Measurements from ENCODE around the gene MYADML2.
"Not testable (repeated sequence)": the region's sequence is repeated elsewhere in the genome, so short reads cannot be mapped to it uniquely, and the experiment has no call there.

Gene MYADML2

DNA sequence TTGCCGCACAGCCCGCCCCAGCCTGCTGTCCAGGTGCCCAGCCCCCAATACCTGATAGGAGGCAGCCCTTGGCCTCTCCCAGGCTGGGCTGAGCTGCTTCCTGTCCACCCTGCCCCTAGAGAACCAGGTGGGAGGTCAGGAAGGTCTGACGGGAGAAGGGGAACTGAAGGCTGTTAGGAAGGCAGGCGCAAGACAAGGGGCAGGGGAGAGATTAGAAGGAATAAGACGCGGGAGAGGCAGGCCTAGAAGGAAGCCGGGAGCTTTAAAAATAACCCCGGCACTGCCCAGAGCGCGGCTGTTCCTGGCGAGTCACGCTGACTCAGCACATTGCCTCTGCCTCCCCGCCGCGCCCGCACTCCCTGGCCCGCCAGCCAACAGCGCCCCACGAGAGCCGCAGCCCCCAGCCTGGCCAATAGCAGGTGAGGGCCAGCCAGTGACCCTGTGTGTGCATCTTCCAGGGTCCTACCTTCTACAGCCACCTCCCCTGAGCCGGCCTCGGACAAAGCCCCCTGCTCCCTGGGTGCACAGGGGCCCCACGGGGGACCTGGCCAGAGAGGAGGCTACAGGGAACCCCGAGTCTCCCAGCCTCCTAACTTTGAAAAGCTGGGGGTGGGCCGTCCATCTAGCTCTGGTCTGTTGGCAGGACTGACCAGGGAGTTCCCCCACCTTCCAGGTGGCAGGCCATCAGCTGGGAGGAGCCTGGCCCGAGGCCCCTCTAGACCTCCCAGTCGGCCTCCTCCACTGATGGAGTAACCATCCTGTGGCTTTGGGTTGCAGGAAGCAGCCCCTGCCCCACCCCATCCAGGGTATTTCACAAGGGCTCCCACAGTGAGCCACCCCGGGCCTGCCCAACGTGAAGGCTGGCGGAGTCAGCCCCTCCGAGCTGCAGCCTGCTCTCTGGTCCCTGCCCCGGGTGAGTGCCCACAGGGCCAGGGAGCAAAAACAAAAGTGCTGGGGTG is 23.5 kb downstream of the MYADML2 start:
- DNase-seq, result no peak

DNA sequence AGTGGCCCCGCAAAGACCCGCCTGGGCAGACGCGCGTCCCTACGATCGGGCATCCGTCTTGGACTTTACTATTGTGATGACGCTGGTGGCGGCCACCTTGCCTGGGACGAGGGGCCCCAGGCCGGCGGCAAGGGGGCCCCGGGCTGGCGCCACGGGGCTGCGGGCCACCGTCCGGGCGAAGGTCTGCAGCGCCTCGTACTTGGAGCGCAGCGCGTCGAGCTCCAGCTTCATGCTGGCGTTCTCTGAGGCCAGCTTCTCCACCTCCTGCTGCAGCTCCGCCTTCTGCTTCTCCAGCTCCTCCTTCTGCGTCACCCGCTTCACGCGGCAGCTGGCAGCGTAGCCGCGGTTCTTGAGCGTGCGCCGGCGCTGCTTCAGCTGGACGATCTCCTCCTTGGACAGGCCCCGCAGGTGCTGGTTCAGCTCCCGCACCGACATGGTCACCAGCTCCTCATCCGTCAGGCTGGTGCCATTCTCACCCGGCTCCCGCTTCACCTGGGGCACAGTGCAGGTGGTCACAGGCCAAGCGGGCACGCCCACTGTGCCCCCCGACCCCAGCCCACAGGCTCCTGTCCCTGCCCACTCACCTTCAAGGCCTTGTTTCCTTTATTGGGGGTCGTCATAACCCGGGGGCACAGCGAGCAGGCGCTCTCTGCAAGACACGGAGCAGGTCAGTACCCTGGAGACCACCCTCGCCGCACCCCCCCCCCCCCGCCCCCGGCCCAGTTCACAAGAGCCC is 24.3 kb downstream of the MYADML2 start:
- no peak for DNase-seq

DNA sequence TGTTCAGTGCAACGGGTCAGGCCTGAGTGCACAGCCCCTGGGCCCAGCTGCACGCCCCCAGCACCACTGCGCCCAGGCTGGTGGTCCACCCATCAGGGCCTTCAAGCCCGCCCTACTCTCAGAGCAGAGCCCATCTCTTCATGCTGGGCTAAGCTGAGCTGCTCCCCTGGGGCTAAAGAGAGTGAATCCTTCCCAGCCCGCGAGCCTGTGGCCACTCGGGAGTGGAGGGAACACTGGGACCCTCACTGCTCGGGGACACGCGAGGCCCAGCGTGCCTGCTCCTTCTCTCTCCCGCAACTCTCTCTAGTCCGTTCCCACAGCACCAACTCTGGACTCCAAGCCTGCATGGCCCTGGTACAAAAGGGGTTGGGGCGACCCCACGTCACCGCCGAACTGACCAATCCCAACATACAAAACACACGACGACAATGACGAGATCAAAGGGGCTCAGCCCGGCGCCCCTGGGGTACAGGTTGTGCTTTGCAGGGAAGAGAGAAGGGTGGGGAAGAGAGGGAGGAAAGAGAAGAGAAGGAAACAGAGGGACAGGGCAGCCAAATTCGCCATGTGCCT is 25.0 kb downstream of the MYADML2 start:
- DNase-seq, result no peak

DNA sequence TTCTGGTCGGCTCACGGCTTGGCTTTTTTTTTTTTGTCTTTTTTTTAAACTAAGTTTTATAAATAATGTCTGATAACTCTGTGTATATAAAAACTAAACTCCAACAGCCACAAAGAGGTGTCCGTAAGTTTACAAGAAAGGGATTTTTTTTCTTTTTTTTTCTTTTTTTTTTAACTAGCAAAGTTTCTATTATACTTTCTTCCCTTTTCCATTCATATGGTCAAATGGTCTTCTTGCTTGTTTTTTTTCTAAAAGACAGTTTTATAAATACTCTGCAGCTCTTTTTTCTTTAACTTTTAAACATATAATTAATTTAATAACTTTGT is 25.5 kb downstream of the MYADML2 start:
- no peak for DNase-seq

DNA sequence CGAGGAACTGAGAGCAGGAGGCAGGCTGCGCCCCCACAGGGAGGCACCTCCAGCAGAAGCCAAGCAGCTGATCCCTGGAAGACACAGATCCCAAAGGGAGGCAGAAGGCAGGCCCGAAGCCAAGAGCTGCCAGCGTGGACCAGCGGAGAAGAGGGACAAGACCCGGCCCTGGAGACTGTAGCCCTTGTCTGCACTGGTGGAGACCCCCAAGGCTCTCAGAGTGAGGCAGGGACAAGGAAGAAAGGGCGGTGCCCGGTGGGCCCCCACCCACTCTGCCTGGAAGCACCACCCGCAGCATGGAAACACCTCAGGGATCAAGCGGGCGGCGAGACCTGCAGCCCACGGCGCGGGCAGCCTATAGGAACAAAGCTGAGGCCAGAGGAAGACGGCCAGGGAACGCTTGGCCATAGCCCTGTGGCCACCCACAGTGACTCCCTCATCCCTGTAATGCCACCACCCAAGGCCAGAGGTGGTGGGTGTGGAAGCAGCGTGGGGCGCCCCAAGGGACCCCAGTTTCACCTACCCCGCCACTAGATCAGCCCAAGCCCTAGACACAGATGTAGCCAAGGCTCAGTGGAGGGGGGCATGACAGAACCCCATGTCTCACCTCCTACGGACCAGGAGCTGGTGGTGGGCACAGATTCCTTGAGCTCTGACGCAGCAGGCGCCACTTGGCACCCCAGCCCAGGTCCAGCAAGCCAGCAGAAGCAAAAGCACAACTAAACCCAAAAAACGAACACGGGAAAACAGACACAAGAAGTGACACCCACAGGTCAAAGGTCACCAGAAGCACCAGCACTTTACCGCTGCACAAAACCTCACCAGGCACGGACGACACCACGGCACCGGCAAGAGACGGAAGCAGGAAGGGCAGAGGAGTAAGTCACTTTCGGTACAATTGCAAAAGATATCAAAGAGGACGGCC is 26.2 kb downstream of the MYADML2 start:
- no peak for DNase-seq

DNA sequence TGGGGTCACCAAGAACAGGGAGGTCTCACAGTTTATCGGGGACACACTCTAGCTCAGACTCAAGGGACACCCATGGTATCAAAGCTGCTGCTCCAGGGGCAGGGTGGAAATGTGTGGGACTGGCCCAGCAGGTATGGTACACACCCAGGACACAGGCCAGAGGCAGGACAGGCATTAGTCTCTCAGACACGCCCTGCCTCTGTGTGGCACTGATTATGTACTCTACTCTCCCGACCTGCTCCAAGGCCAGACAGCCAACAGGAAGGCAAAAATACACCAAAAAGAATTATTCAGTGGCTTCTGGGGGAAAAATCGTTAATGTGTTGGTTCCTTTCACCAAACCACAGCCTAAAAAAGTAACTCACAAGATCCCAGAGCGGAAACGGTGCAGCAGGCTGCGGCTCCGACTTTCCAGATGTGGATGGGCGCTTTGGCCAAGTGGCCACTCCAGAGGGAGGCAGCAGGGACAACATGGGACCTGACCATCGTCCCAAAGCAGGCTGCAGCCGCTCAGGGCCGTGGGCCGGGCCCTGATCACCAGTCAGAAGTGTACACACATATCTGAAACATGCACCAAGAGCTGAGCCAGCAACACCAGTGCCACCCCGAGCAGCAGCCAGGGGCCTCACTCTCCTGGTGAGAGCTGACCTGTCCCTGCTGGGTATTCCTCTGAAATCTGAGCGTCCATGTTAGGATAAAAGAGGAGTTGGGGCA is 28.0 kb downstream of the MYADML2 start:
- DNase-seq, result no peak

DNA sequence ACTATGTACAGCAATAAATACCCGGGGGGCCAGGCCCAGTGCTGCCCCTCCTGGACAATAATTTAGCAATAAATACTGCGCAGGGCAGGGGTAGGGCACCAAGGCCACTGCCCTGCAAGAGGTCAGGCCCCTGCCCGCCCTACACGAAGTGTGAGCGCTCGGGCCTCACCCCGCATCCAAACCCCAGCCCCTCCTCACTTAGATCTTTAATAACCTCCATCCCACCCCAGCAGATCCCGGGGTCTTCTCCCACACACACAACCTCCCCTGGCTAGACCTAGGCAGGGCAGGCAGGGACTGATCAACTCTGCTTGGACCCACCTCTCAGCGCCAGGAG is 28.7 kb downstream of the MYADML2 start:
- not testable (repeated sequence) for DNase-seq

DNA sequence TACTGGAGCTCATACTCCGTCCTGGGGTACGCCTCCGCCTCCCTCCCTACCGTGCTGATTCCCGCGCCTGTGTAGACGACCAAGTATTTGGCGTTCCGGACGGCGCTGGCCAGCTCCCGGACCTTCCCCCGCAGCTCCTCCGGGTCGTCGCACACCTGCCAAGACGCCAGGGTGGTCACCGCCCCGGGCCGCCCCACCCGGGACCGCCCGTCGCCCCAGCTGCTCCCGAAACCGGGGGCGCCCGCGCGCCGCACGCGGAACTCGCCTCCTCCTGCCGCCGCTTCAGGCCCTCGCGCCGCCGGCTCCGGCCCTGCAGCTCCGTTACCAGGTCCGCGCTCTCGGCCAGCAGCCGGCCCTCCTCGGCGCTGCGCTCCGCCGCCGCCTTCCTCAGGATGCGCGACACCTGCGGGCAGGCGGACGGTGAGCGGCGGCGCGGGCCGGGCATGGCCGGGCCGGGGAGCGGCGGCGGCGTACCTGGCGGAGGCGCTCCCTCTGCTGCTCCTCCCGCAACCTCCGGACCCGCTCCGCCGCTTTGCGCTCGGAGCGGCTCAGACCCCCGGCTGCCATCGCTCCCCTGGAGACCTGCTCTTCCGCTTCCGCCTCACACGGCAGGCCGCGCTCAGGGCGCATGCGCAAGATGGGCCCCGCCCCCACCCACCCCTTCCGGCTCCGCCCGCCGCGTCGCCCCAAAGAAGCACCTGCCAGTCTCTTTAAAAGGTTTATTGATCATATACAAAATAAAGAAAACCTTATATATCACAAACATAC is 29.3 kb downstream of the MYADML2 start, which contains the start of gene SIRT7:
Gene SIRT7 (minus strand): TSS at position 612 of the 768 bp plus-strand sequence. CDS start 45 bp downstream, at position 567.
- DNase-seq, result peak; percentile 68

DNA sequence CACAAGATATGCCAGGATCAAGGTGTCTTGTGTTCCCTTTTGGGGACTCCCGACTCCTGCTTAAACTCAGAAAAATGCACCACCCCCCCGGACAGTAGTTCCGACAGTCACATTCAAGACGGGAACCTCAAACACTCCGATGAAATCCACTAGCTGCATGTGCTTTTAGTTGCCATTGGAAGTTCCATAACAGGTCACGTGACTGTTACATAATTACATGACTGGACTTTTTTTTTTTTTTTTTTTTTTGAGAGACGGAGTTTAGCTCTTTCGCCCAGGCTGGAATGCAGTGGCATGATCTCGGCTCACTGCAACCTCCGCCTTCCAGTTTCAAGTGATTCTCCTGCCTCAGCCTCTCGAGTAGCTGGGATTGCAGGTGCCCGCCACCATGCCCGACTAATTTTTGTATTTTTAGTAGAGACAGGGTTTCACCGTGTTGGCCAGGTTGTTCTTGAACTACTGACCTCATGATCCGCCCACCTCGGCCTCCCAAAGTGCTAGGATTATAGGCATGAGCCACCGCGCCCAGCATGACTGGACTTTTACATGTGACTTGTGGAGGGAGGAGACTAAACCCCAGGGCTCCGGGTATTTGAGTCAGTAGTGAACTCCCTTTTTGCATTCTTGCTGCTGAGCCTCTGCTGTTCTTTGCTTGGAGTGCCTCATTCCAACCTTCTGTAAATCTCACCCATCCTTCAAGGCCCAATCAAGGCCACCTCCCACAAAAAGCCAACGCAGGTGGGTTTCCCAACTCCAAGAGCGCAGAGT is 30.6 kb downstream of the MYADML2 start:
- no peak for DNase-seq

DNA sequence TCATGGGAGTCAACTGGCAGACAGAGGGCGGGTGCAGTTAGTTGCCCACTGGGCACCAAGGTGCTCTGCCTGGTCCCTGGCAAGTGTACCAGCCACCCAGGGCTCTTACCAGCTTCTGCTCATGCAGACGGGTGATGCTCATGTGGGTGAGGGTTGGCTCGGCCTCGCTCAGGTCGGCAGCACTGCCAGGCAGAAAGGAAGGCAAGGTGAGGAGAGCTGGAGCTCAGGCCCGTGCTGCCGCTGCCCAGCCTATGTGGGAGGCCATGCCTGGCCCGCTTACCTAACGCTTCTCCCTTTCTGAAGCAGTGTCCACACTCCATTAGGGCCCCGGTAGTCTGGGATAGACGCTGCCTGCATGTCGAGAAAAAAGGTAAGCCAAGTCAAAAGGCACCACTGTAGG is 31.7 kb downstream of the MYADML2 start:
- DNase-seq, result no peak

DNA sequence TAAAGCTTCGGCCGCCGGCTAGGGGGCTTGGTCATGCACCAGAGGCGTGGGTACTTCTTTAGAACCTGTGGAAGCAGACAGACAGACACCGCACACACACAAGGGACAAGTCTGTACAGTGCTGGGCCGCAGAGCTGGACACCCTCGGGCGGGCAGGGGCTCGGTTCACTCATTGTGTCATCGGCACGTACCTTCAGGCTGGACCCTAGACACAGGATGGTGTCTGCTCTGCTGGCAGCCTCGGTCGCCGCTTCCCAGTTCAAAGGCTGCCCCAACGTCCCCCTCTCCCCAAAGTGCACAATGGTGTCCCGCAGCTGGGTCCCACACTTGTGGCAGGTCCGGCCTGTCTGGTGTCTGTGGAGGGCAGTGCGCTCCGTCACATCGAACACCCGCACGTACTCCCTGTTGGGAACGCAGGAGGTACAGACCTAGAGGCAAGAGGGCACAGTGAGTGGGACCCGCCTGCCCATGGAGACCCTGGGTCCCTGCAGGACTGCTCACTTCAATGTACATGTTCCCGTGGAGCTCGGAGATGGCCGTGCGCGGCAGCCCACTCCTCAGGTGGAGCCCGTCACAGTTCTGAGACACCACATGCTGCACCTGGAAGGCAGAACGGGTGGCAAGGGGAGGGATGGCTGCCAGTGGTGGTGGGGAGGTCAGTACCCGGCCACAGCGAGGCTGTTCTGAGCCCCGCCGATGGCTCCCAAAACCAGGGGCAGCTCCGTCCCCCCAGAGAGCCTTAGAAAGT is 32.8 kb downstream of the MYADML2 start:
- DNase-seq, result no peak

DNA sequence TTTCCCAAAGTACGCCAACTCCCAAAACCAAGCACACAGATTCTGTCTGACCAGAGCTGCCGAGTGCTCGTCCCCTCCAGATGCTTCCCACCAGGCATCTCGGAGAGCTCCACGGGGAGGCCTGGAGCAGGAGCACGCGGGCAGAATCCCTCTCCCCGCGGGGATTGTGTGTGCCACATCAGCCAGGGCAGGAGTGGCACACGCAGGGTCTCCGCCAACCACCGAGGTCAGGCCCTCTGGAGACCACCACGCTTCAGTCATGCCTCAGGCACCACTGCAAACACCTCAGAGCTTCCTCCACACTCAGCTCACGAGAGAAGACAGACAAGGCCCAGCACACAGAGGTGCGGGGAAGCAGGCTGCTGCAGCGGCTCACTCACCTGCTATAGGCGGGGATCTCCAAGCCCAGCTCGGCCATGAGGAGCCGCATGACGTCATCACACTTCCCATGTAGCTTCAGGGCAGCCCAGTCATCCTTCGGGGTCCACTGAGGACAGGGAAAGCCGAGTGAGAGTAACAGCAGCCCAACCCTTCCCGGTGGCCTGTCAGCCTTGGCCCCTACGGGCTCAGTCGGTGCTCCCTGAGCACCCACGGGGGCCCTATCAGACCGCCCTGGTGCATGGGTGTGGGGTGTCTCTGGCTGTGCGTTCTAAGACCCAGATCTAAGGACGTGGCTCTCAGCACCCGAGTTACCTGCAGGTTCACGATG is 33.5 kb downstream of the MYADML2 start:
- DNase-seq, result no peak

DNA sequence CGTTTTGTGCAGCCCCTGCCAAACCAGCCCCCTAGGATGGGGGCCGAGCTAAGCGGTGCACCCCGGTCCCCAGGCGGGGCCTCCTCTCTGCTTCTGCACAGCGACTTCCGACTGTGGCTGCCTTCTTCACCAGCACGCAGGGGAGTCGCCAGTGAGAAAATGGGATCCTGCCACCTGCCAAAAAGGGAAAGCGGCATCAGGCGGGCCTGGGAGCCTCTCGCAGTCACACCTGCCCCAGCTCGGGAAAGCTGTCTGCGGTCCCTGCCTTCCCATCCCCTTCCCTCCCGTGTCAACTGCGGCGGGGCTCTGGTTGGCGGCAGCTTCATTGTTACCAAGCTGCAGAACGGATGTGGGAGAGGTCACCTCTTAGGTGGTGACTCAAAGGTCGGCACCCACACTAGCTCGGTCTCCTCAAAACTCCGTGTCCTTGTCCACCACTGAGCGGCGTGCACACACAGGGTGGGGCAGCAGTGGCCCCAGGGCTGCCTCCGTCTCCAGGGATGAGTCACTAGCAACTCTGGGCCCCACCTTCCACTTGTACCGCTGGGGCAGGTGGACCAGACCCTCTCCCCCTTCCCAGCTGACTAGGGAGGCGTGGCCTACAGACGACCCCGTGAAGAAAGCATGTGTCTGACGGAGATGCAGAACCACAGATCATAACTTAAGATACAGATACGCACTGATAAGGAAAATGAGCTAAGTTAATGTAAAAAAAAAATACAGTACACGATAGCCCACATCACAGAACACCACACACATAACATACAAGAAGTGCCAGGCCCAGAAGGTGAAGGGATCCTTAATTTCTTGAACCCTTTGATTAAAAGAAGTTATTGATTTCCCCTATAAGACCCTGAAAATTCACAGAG is 34.4 kb downstream of the MYADML2 start:
- no peak for DNase-seq

DNA sequence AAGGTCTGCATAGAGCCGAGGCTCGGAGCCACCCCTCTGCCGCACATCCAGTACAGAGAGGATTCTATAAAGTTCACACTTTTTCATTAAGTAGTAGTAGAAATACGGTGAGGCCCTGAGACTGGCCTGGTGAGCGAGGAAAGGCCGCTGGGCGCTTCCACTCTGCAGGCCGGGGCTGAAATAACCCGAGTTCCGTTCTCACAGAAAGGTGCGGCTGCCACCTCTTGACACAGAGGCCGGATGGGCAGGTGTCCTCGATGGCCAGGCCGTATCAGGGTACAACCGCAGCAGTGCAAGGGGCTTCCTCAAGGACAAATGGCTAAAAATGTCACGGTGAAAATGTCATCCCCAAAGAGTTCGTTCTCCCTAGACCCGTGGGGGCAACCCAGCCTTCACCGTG is 35.1 kb downstream of the MYADML2 start:
- DNase-seq, result no peak

DNA sequence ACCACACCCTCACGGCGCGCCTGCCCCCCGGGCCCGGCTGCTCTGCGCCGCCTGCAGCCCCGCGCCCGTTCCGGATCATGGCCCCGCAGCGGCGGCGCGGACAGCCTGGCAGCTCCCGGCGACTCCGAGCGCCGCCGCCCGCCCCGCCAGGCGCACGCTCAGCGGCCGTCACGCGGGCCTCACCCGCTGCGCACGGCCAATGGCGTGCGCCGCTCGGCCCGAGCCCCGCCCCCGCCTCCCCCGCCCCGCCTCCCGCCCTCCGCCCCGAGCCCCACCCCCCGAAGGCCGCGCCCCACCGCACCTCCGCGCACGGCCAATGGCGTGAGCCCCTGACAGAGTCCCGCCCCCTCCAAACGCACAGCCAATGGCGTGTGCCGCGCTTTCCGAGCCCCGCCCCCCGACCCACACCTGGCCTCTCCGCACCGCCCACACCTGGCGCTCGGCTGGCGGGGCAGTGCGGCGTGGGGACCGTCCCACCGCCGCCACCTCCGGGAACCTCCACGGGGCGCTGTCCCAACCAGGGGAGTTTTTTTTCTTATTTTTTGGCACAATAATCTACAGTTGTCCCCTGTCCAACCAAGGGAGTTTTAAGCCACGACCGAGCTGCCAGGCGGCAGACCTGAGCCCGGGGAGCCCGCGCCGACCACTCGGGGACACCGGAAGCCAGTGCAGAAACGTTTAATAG is 35.6 kb downstream of the MYADML2 start, which contains the start of gene PCYT2:
Gene PCYT2 (minus strand): TSS at position 123 of the 685 bp plus-strand sequence. CDS start 44 bp downstream, at position 79.
- peak; percentile 68 for DNase-seq

DNA sequence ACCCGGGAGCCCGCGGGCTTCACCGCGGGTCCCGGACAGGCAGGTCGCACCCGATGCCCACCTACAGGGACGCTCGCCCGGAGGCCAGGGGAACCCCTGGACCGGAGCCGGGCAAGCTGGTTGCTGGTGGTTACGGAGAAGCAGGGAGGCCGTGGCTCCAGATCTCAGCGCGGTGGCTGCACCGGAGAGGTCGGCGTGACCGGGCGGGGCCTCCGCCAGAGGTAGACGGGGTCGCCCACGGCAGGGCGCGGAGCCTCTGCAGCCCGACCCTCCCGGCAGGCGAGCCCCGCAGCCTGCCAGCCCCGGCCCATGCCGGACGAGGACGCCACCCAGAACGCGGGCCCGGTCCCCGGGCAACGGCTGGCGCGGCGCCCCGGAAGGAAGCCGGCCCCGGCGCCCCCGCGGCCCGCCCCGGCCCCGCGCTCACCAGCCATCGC is 36.2 kb downstream of the MYADML2 start:
- DNase-seq, result no peak
